Rectal smooth muscle tissue (tissue), 1 donor: Measurements from ENCODE around the gene GCNA.
"Not testable (repeated sequence)": the region's sequence is repeated elsewhere in the genome, so short reads cannot be mapped to it uniquely, and the experiment has no call there.

ENCODE experiments used
- H3K27ac ChIP-seq: one replicate; pipeline ENCODE4 v1.7.0; 2013; ENCODE audit warnings: low read depth, low read length, inconsistent platforms
- H3K27me3 ChIP-seq: one replicate; pipeline ENCODE4 v1.7.0; 2013; ENCODE audit warnings: low read length; ENCODE audit not compliant: control insufficient read depth, insufficient read depth
- H3K36me3 ChIP-seq: one replicate; pipeline ENCODE4 v1.7.0; 2013; ENCODE audit warnings: low read length; ENCODE audit not compliant: control insufficient read depth, insufficient read depth
- H3K4me1 ChIP-seq: one replicate; pipeline ENCODE4 v1.7.0; 2013; ENCODE audit warnings: low read length; ENCODE audit not compliant: control insufficient read depth, insufficient read depth
- H3K4me3 ChIP-seq: one replicate; pipeline ENCODE4 v1.7.0; 2013; ENCODE audit warnings: low read length
- H3K9ac ChIP-seq: one replicate; pipeline ENCODE4 v1.7.0; 2013; ENCODE audit warnings: low read length

GCNA gene

DNA sequence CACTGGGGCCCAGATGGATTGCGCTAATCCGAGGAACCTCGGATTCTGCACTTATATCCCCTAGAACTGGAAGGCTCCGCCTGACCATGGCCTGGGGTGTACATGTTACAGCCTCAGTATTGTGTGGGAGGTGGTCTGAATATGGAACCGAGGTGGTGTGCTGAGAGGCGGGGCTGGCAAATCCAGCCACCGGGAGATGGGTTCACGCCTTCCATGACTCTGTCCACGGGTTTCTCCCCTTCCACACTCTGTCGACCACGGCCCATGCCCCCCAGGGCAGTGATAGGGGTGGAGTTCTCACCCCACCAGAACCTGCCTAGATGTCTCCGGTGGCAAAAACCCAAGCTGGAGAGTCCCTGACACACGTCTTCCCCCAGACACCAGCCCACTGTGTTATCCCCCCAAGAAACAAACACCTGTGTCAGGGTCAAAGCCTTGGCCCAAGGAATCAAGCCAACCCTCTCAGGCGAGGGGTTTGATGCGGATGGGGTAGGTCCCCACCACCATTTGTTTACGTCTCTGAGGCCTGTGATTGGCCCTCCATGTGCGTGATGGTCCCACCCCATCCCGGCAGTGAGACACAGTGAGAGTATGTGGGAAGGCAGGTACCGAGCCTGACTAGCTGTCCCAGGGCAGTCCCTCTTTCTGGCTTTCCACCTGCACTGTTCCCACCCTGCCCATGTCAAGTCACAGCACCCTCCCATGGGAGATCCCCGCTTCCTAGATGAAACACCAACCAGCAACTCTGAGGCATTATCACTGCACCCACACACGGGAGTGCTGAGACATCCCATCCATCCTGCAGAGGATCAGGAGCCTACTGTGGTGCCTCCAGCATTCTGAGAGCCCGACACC, 82.6 kb downstream of the GCNA start:
- Histone ChIP-seq H3K27me3 (no peaks in the 10 kb centered on the region), H3K4me3 (no peak overlapping the region), H3K36me3 (no peaks in the 10 kb centered on the region), H3K27ac (no peak overlapping the region), H3K4me1 (no peaks in the 10 kb centered on the region), H3K9ac (no peak overlapping the region)

DNA sequence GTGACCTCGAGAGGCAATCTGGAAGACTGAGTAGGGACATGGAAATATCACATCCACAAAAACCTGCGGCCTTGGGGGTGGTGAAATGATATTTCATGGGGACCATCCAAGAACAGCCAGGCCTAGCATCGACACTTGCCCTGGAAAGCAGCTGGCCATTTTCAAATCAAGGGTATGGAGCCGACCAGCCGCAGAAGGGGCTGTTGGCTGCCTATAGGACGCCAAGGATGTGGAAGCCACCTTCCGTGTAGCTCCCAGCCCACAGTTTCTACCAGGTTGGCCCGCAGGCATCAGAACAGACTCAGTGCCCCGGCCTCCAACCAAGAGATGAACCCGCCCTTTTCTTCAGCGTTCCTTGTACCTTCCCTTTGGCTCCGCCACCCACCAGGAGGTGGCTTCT, 83.7 kb downstream of the GCNA start:
- Histone ChIP-seq H3K4me1 (no peaks in the 10 kb centered on the region), H3K4me3 (no peak overlapping the region), H3K9ac (no peak overlapping the region), H3K27ac (no peak overlapping the region), H3K36me3 (no peaks in the 10 kb centered on the region), H3K27me3 (no peaks in the 10 kb centered on the region)

DNA sequence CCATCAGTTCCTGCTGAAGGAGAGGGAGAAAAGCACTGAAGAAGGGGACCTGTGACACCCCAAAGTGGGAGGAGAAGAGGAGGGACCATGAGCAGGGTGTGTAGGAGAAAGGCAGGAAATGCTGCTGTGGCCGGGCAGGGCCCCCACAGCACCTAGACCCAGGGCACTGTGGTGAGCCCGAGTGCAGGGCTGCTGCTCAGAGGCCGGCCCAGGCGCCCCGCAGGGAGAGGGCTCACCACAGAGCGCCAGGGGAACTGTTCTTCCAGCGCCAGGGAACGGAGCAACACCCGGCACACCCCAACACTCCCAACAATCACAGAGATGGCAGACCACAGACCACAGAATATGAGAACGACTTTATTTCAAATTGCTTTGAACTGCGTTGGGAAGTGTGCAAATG, 84.4 kb downstream of the GCNA start:
- H3K27me3 ChIP-seq, H3K4me1 ChIP-seq, H3K4me3 ChIP-seq, H3K27ac ChIP-seq, H3K36me3 ChIP-seq, H3K9ac ChIP-seq: not testable (repeated sequence)
